Keratinocyte (primary cell): ENCODE measurements around the gene GRIN3A. TPM values are rescaled to one million over a fixed set of nuclear protein-coding genes. Genes with fewer than 3 reads are reported as not detected.

ENCODE experiments used
- DNase-seq: peaks from one replicate; pipeline ENCODE4 v3.0.0-alpha.2; 2011; ENCODE audit warnings: low read depth, missing footprints, low spot score
- FAIRE-seq: peaks from 2 replicates; lab custom pipeline; 2011; peaks lifted over from hg19 to GRCh38; lab: Jason Lieb, UNC
- H2AFZ ChIP-seq: 2 replicates; pipeline ENCODE4 v1.6.0; 2012; ENCODE audit warnings: low read length, control low read depth, inconsistent platforms; ENCODE audit not compliant: control insufficient read depth
- H3K27ac ChIP-seq: 2 replicates; pipeline ENCODE4 v1.5.1; 2011; ENCODE audit warnings: low read length; ENCODE audit not compliant: control insufficient read depth, insufficient read depth
- H3K27me3 ChIP-seq: 3 replicates; pipeline ENCODE4 v1.6.0; 2011; ENCODE audit warnings: low read length; ENCODE audit not compliant: control insufficient read depth, insufficient read depth; ENCODE audit errors: extremely low read depth
- H3K36me3 ChIP-seq, 2 experiments: 2 replicates in 1 of 2; 3 replicates in 1 of 2; pipeline ENCODE4 v1.5.1; 2011; ENCODE audit warnings: low read length in 2 of 2, mild to moderate bottlenecking in 1 of 2; ENCODE audit not compliant: control insufficient read depth in 2 of 2, insufficient read depth in 2 of 2; ENCODE audit errors: extremely low read depth in 1 of 2
- H3K4me1 ChIP-seq: 3 replicates; pipeline ENCODE4 v1.5.1; 2011; ENCODE audit warnings: low read length; ENCODE audit not compliant: control insufficient read depth, insufficient read depth; ENCODE audit errors: extremely low read depth
- H3K4me2 ChIP-seq: 3 replicates; pipeline ENCODE4 v1.6.0; 2011; ENCODE audit warnings: low read depth, low read length; ENCODE audit not compliant: control insufficient read depth, insufficient read depth; ENCODE audit errors: extremely low read depth
- H3K4me3 ChIP-seq, 3 experiments: fragments of 200-600 bp in 1 of 3; sonication (generic) in 1 of 3; 2 replicates in 2 of 3; 3 replicates in 1 of 3; pipeline ENCODE4 v1.5.1; 2011 to 2016; ENCODE audit warnings: low read length in 3 of 3, mild to moderate bottlenecking in 3 of 3, control low read depth in 2 of 3, inconsistent platforms in 1 of 3, low read depth in 1 of 3, mixed read lengths in 1 of 3, mixed run types in 1 of 3, moderate library complexity in 1 of 3; ENCODE audit not compliant: control insufficient read depth in 2 of 3, insufficient read depth in 2 of 3; ENCODE audit errors: extremely low read depth in 1 of 3
- H3K79me2 ChIP-seq: 2 replicates; pipeline ENCODE4 v1.6.0; 2012; ENCODE audit warnings: low read length; ENCODE audit not compliant: control insufficient read depth, insufficient read depth
- H3K9ac ChIP-seq: 3 replicates; pipeline ENCODE4 v1.6.0; 2011; ENCODE audit warnings: low read length; ENCODE audit not compliant: control insufficient read depth, insufficient read depth; ENCODE audit errors: extremely low read depth
- H3K9me1 ChIP-seq: 3 replicates; pipeline ENCODE4 v1.6.0; 2011; ENCODE audit warnings: low read length; ENCODE audit not compliant: control insufficient read depth, insufficient read depth; ENCODE audit errors: extremely low read depth
- H3K9me3 ChIP-seq: 2 replicates; pipeline ENCODE4 v1.5.1; 2012; ENCODE audit warnings: low read depth, low read length; ENCODE audit not compliant: control insufficient read depth
- H4K20me1 ChIP-seq: 3 replicates; pipeline ENCODE4 v1.6.0; 2011; ENCODE audit warnings: low read length; ENCODE audit not compliant: control insufficient read depth, insufficient read depth; ENCODE audit errors: extremely low read depth
- EZH2 ChIP-seq: IDR thresholded peaks from one replicate; pipeline ENCODE4 v1.6.1; 2012; ENCODE audit warnings: inconsistent platforms, mild to moderate bottlenecking, low read length, moderate library complexity
- dilution Hi-C: fragments of 300-500 bp; cut with MboI; formaldehyde crosslinking; loops from one replicate; pipeline ENCODE4 v1.7.0; 2020; ENCODE audit warnings: low sequenced_read_pairs; ENCODE audit not compliant: extremely low pct_ligation_motif_present
- polyA plus RNA-seq, 5 experiments: library from polyadenylated mRNA; depleted of rRNA in 3 of 5; stranded (reverse) in 3 of 5; stranded (forward) in 1 of 5; unstranded in 1 of 5; fragments of >200 nt; gene quantifications; 1 replicate in 1 of 5; 2 replicates in 3 of 5; 3 replicates in 1 of 5; pipeline versions ENCODE4 v1.2.1 to v1.2.3, GENCODE V29; 2011 to 2012; ENCODE audit warnings: missing spikeins in 2 of 5, low read depth in 1 of 5, low replicate concordance in 1 of 5
- TF ChIP-seq, protein P1 (sequence below), 3 experiments: IDR thresholded peaks in 1 of 3; conservative IDR thresholded peaks in 1 of 3; optimal IDR thresholded peaks in 1 of 3; 2 replicates in 2 of 3; 3 replicates in 1 of 3; pipeline versions ENCODE3 to v1.5.1; 2011; ENCODE audit warnings: low read length in 3 of 3, mild to moderate bottlenecking in 3 of 3, moderate library complexity in 2 of 3, control low read depth in 1 of 3, inconsistent platforms in 1 of 3; ENCODE audit not compliant: insufficient read depth in 2 of 3; ENCODE audit errors: extremely low read depth in 1 of 3

The GRIN3A gene
- polyA plus RNA-seq, 1 donor (not counting 4 experiments of a cell fraction or from before 2014, with no cell fraction given), result not detected

DNA sequence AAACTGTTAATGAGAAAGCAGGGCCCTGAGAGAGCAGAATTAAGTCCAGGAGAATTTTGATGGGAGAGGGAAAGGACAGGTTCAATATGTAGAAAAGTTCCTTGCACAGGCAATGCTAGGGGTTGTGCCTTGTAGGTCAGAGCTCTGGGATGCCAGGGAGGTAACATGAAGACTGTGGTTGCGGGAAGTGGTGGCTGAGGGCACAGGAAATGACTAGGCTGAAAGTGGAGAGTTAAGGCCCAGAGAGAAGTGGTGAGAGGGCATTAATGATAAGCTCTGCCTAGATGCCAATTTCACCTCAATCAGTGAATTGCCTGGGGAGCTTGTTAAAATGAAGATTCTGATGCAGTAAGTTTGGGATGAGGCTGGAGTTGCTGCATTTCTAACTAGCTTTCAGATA is 112.2 kb downstream of the GRIN3A start:
- Histone ChIP-seq H3K9me1 (no peaks in the 10 kb centered on the region), H3K4me1 (no peaks in the 10 kb centered on the region), H3K27ac (no peak overlapping the region), H2AFZ (no peak overlapping the region), H3K4me3 (no peak overlapping the region), H3K36me3 (no peaks in the 10 kb centered on the region), H3K27me3 (no peaks in the 10 kb centered on the region), H3K9ac (no peak overlapping the region), H3K4me2 (no peak overlapping the region), H3K79me2 (no peaks in the 10 kb centered on the region), H4K20me1 (no peaks in the 10 kb centered on the region), H3K9me3 (no peaks in the 10 kb centered on the region)
- FAIRE-seq (no peak), DNase-seq (no peak)
- dilution Hi-C loops, result no loop called here
- TF ChIP-seq, protein P1, sequence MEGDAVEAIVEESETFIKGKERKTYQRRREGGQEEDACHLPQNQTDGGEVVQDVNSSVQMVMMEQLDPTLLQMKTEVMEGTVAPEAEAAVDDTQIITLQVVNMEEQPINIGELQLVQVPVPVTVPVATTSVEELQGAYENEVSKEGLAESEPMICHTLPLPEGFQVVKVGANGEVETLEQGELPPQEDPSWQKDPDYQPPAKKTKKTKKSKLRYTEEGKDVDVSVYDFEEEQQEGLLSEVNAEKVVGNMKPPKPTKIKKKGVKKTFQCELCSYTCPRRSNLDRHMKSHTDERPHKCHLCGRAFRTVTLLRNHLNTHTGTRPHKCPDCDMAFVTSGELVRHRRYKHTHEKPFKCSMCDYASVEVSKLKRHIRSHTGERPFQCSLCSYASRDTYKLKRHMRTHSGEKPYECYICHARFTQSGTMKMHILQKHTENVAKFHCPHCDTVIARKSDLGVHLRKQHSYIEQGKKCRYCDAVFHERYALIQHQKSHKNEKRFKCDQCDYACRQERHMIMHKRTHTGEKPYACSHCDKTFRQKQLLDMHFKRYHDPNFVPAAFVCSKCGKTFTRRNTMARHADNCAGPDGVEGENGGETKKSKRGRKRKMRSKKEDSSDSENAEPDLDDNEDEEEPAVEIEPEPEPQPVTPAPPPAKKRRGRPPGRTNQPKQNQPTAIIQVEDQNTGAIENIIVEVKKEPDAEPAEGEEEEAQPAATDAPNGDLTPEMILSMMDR (optimal IDR thresholded peaks at IDR 0.05 in 1 of 3, IDR thresholded peaks at IDR 0.05 in 1 of 3, conservative IDR thresholded peaks at IDR 0.05 in 1 of 3; ENCODE audit: extremely low read depth in 1 of 3, insufficient read depth in 2 of 3, low read length in 3 of 3), result no peak
- TF ChIP-seq EZH2, result no peak

DNA sequence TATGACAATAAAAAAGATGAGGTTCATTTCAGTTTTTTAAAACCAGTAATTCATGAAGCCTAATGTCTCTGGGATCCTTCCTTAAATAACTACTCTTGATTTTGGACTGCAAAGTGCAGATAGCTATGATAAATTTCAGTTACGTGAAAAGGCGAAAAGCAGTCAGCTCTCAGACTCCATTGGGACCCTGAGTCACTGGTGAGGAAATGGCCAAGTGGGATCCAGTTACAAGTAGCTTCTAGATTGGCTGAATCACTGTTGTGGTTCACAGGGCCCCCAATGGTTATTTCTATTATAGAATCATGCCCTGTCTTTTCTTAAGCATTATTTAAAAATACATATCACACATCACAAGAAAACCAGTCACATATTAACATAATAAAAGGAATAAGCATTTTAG is 112.6 kb downstream of the GRIN3A start:
- Histone ChIP-seq H3K4me1 (no peaks in the 10 kb centered on the region), H3K9me1 (no peaks in the 10 kb centered on the region), H3K27ac (no peak overlapping the region), H3K9me3 (no peaks in the 10 kb centered on the region), H2AFZ (no peak overlapping the region), H3K4me2 (no peak overlapping the region), H3K36me3 (no peaks in the 10 kb centered on the region), H4K20me1 (no peaks in the 10 kb centered on the region), H3K27me3 (no peaks in the 10 kb centered on the region), H3K4me3 (no peak overlapping the region), H3K79me2 (no peaks in the 10 kb centered on the region), H3K9ac (no peak overlapping the region)
- no peak for DNase-seq
- TF ChIP-seq EZH2, result no peak
- TF ChIP-seq, protein P1 (optimal IDR thresholded peaks at IDR 0.05 in 1 of 3, IDR thresholded peaks at IDR 0.05 in 1 of 3, conservative IDR thresholded peaks at IDR 0.05 in 1 of 3; ENCODE audit: extremely low read depth in 1 of 3, insufficient read depth in 2 of 3, low read length in 3 of 3), result no peak
- dilution Hi-C loops, result no loop called here
- FAIRE-seq, result no peak
